Upper lobe of left lung (tissue), 6 donors: ENCODE measurements around the gene VPS37B. TPM values are rescaled to one million over a fixed set of nuclear protein-coding genes. Genes with fewer than 3 reads are reported as not detected.

Experiments
- ATAC-seq, 2 donors: fragments of 200-7000 bp; cut with Tn5 transposase; one replicate each; pipeline ENCODE4 v1.9.1; 2022; ENCODE audit warnings: mild to moderate bottlenecking in 2 of 2, moderate library complexity in 2 of 2; ENCODE audit not compliant: low FRiP score in 2 of 2
- DNase-seq, 2 donors: peaks; one replicate each; pipeline ENCODE4 v3.0.0-alpha.2; 2019 to 2020
- H3K27ac ChIP-seq, 4 donors: fragments of 200-600 bp; sonication (generic); one replicate each; pipeline ENCODE4 v1.5.1; 2016 to 2019
- H3K27me3 ChIP-seq, 4 donors: fragments of 200-600 bp; sonication (generic); one replicate each; pipeline ENCODE4 v1.5.1; 2017 to 2019
- H3K36me3 ChIP-seq, 4 donors: fragments of 200-600 bp; sonication (generic); one replicate each; pipeline ENCODE4 v1.5.1; 2016 to 2019
- H3K4me1 ChIP-seq, 4 donors: fragments of 200-600 bp; sonication (generic); one replicate each; pipeline ENCODE4 v1.5.1; 2018 to 2019
- H3K4me3 ChIP-seq, 4 donors: fragments of 200-600 bp; sonication (generic); one replicate each; pipeline ENCODE4 v1.5.1; 2017 to 2019; ENCODE audit warnings: mild to moderate bottlenecking in 2 of 4, moderate library complexity in 1 of 4
- H3K9me3 ChIP-seq, 4 donors: fragments of 200-600 bp; sonication (generic); one replicate each; pipeline ENCODE4 v1.5.1; 2018 to 2019
- EP300 ChIP-seq, 4 donors: sonication (generic); formaldehyde crosslinking; IDR thresholded peaks; one replicate each; pipeline ENCODE4 v1.5.1; 2017; ENCODE audit warnings: antibody characterized with exemption in 4 of 4, control low read depth in 2 of 4
- POLR2A ChIP-seq, 4 donors: fragments of 450-650 bp; IDR thresholded peaks; one replicate each; pipeline ENCODE4 v1.5.1; 2016 to 2017; ENCODE audit warnings: antibody characterized with exemption in 4 of 4, mild to moderate bottlenecking in 2 of 4
- POLR2AphosphoS5 ChIP-seq, 2 donors: sonication (generic); formaldehyde crosslinking; IDR thresholded peaks; one replicate each; pipeline ENCODE4 v1.5.1; 2017; ENCODE audit warnings: antibody characterized with exemption in 2 of 2
- WGBS, 2 donors: methylation state at CpG; one replicate each; pipeline ENCODE4 v1.1.5; 2017 to 2018; 5-methylcytosine and 5-hydroxymethylcytosine counted together
- total RNA-seq, 6 donors: library from RNA; depleted of rRNA in 4 of 6; stranded (reverse); fragments of >200 nt in 4 of 6; gene quantifications; one replicate each; pipeline versions ENCODE4 v1.1.0 to v1.2.1, GENCODE V29; 2016 to 2021
- TF ChIP-seq, protein P1 (sequence below), 6 experiments: fragments of 450-650 bp in 4 of 6; fragments of 200-600 bp in 2 of 6; sonication (generic) in 2 of 6; IDR thresholded peaks; one replicate each; pipeline ENCODE4 v1.5.1; 2016 to 2019; ENCODE audit warnings: antibody characterized with exemption in 6 of 6
- donor health status: DM: no; HTN: no; CAD: no; lungs with moderate emphysema.
- donor health status: DM: no; HTN: yes; CAD: no; lungs with severe emphysema.

VPS37B gene
- total RNA-seq, 6 donors from 2014 or later, result 41.2 to 93.2 (median 64.0) TPM

DNA sequence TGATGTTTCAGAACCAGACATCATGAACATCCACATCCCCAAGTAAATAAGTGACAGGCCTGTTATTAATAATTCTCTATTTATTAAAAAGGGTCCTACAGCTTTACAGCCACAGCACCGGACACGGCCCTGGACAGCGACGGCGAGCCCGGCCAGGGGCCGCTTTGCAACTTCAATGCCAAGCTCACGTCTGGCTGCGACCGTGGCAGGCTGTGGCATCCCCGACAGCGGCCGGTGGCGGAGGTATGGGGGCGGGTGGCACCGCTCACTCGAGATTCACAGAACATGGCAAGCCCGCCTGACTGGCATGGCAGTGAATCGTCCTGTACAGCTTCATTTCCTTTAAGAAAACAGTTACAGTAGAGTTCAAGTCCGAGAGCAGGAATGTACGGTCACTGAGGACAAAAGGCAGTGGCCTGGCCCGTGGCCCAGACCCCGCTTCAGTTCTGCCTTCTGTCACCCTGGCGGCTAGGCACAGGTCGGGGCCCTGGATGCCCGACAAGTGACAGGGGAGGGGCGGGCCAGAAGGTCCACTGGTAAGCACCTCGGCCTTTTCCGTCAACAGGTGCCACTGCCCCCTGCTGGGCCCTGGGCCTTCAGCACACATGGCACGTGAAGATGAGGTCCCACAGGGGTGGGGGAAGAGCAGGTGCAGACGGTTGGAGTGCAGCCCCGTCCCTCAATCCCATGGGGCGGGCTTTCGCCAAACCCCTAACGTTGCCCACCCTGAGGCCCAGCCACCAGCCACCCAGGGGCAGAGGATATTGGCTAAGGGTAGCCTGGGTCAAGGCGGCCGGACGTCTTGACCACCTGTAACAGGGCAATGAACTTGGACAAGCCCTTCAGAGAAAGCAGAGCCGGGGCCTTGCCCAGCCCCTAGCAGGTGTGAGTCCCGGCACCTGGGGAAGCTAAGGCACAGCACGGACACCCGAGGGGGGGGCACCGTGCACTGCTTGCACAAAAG lies 30.4 kb downstream of the VPS37B start:
- DNase-seq (peak; percentile 63 to 86), ATAC-seq (peak in 1 of 2 donors; percentile 4)
- Histone ChIP-seq H3K27me3 (no peaks in the 10 kb centered on the region), H3K9me3 (no peaks in the 10 kb centered on the region), H3K4me1 (peaks cover 34 to 54% (median 45%) of the 10 kb centered on the region in 4 donors), H3K27ac (peak overlapping the region in 2 of 4 donors; percentile 12 to 42), H3K4me3 (no peak overlapping the region), H3K36me3 (peaks cover 12 to 80% (median 60%) of the 10 kb centered on the region in 4 donors)
- WGBS, 2 donors, result 76 to 81% methylated on average over 34 to 41 of the region's 43 CpGs
- no peak for TF ChIP-seq EP300 (IDR thresholded peaks at IDR 0.05)
- TF ChIP-seq, protein P1, sequence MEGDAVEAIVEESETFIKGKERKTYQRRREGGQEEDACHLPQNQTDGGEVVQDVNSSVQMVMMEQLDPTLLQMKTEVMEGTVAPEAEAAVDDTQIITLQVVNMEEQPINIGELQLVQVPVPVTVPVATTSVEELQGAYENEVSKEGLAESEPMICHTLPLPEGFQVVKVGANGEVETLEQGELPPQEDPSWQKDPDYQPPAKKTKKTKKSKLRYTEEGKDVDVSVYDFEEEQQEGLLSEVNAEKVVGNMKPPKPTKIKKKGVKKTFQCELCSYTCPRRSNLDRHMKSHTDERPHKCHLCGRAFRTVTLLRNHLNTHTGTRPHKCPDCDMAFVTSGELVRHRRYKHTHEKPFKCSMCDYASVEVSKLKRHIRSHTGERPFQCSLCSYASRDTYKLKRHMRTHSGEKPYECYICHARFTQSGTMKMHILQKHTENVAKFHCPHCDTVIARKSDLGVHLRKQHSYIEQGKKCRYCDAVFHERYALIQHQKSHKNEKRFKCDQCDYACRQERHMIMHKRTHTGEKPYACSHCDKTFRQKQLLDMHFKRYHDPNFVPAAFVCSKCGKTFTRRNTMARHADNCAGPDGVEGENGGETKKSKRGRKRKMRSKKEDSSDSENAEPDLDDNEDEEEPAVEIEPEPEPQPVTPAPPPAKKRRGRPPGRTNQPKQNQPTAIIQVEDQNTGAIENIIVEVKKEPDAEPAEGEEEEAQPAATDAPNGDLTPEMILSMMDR (IDR thresholded peaks at IDR 0.05), result peak; percentile 15 to 58 (median 28)

DNA sequence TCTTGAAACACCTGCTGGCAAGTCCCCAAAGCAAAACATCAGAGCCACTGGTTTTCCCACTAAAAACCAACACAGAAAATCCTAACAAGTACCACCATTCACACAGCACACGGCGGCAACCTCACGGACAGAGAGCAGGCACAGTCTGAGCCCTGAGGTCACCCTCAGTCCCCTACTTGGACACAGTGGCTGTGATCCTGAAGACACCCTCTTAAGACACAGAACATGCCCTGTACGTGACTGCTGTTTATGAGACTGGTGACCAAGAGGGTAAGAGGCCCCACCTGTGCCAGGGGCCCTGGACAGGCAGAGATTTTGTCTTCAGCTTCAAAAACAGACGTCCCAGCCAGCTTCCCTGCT lies 31.1 kb downstream of the VPS37B start:
- TF ChIP-seq EP300 (IDR thresholded peaks at IDR 0.05), result no peak
- TF ChIP-seq, protein P1 (IDR thresholded peaks at IDR 0.05), result no peak
- TF ChIP-seq POLR2A (IDR thresholded peaks at IDR 0.05), result no peak
- no peak for TF ChIP-seq POLR2AphosphoS5 (IDR thresholded peaks at IDR 0.05)
- ATAC-seq, result no peak
- DNase-seq, result no peak
- peaks cover 12 to 77% (median 56%) of the 10 kb centered on the region in 4 donors for H3K36me3 ChIP-seq
- H3K9me3 ChIP-seq, result no peaks in the 10 kb centered on the region
- H3K27ac ChIP-seq, result peak overlapping the region in 2 of 4 donors; percentile 12 to 42
- WGBS, 2 donors, result 69 to 88% methylated on average over 1 to 5 of the region's 5 CpGs
- peaks cover 31 to 54% (median 44%) of the 10 kb centered on the region in 4 donors for H3K4me1 ChIP-seq
- H3K27me3 ChIP-seq, result no peaks in the 10 kb centered on the region
- H3K4me3 ChIP-seq, result no peak overlapping the region

DNA sequence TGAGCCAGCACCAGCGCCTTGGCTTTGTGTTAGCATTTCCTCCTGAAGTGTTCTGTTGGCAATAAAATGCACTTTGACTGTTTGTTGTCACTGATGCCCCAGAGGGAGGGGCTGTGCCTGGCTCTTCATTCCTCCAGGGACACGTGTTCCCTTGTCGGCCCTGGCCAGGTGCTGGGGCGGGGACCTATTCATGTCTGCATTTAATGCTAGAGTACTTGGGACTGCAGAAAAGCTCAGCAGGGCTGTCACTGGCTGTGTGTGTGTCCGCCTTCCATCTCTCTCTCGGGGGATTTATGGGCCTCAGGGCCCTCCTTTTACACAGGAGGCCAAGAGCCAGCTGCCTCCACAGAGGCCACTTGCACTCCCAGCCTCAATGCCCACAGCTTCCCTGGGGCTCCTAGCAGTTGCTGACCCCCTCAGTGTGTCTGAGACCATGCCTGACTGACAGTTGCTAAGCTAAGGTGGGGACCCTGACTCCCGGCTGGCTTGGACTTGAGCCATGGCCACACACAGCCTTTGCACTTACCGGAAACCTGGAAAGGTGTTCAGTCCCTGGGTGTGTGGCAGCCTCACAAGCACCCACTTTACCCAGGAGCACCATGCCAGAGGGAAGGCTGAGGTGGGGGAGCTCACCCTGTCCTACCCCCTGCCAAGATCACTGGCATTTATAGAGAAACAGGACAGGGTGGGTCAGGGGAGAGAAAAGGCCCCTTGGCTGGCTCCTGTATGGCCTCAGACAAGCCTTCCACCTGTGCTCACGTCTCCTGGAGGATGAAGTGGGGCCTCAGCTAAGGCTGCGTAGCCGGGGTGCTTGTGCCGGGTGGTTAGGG lies 32.8 kb downstream of the VPS37B start:
- WGBS, 2 donors, result 51 to 92% methylated on average over 6 to 12 of the region's 12 CpGs
- Histone ChIP-seq H3K27ac (peak overlapping the region; percentile 37 to 82 (median 66)), H3K4me1 (peaks cover 24 to 45% (median 27%) of the 10 kb centered on the region in 4 donors), H3K27me3 (no peaks in the 10 kb centered on the region), H3K9me3 (no peaks in the 10 kb centered on the region), H3K4me3 (no peak overlapping the region), H3K36me3 (peaks cover 9 to 76% (median 45%) of the 10 kb centered on the region in 4 donors)
- ATAC-seq (peak; percentile 14 to 61), DNase-seq (peak in 1 of 2 donors; percentile 76)
- TF ChIP-seq POLR2AphosphoS5 (IDR thresholded peaks at IDR 0.05) (no peak), POLR2A (IDR thresholded peaks at IDR 0.05) (no peak), EP300 (IDR thresholded peaks at IDR 0.05) (no peak)
- TF ChIP-seq, protein P1 (IDR thresholded peaks at IDR 0.05), result no peak

DNA sequence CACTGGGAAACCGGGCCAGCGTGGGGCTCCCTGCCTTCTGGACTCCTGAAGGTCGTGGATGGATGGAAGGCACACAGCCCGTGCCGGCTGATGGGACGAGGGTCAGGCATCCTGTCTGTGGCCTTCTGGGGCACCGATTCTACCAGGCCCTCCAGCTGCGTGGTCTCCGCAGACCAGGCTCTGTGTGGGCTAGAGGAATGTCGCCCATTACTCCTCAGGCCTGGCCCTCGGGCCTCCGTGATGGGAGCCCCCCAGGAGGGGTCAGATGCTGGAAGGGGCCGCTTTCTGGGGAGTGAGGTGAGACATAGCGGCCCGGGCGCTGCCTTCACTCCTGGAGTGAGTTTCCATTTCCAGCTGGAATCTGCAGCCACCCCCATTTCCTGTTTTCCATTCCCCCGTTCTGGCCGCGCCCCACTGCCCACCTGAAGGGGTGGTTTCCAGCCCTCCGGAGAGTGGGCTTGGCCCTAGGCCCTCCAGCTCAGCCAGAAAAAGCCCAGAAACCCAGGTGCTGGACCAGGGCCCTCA lies 33.8 kb downstream of the VPS37B start:
- peaks cover 18 to 37% (median 23%) of the 10 kb centered on the region in 4 donors for H3K4me1 ChIP-seq
- peak overlapping the region; percentile 43 to 82 (median 56) for H3K27ac ChIP-seq
- H3K36me3 ChIP-seq, result peaks cover 5 to 75% (median 40%) of the 10 kb centered on the region in 4 donors
- H3K4me3 ChIP-seq, result no peak overlapping the region
- DNase-seq, result no peak
- TF ChIP-seq POLR2A (IDR thresholded peaks at IDR 0.05) (no peak), EP300 (IDR thresholded peaks at IDR 0.05) (no peak), POLR2AphosphoS5 (IDR thresholded peaks at IDR 0.05) (no peak)
- TF ChIP-seq, protein P1 (IDR thresholded peaks at IDR 0.05), result no peak
- H3K9me3 ChIP-seq, result no peaks in the 10 kb centered on the region
- no peaks in the 10 kb centered on the region for H3K27me3 ChIP-seq
- ATAC-seq, result no peak
- WGBS, 2 donors, result 59 to 72% methylated on average over 14 to 15 of the region's 20 CpGs
